ENCODE data around the gene HEMK1. TPM values are rescaled to one million over a fixed set of nuclear protein-coding genes. Genes with fewer than 3 reads are reported as not detected.

Gene HEMK1
- total and polyA plus RNA-seq, 2 of the 8 experiments (the other 6 are each of a cell fraction or from before 2014, with no cell fraction given) = 9.7 to 10.6 TPM

GRCh38 chr3:50554553-50554952 lies 14.8 kb upstream of the HEMK1 start:
- FAIRE-seq = no peak
- Histone ChIP-seq H2BK5ac (ENCODE audit: low read depth, low read length) (no peak overlapping the region), H3K4me1 (replicated peaks in 1 of 4; ENCODE audit: control insufficient read depth in 3 of 4, insufficient read depth in 4 of 4, low read length in 3 of 4) (peaks cover 0 to 3% (median 2%) of the 10 kb centered on the region in 4 experiments; a peak in 4 of 7 replicates), H3K56ac (replicated peaks; ENCODE audit: insufficient read length, low read depth, low read length) (no peak overlapping the region), H3K27me3 (replicated peaks in 1 of 4; ENCODE audit: control insufficient read depth in 3 of 4, extremely low read depth in 1 of 4, insufficient read depth in 3 of 4, low read length in 3 of 4) (peaks cover 0 to 3% (median 0%) of the 10 kb centered on the region in 4 experiments; a peak in 3 of 7 replicates), H3K9me3 (ENCODE audit: insufficient read depth in 2 of 2, low read depth in 1 of 2, low read length in 1 of 2) (no peaks in the 10 kb centered on the region), H3K9ac (replicated peaks in 1 of 4; ENCODE audit: extremely low read depth in 1 of 4, low read depth in 3 of 4, low read length in 3 of 4) (no peak overlapping the region), H2AFZ (ENCODE audit: low read length) (no peak overlapping the region), H3K14ac (ENCODE audit: insufficient read length) (no peak overlapping the region), H3K23me2 (ENCODE audit: low read depth, low read length) (no peaks in the 10 kb centered on the region), H4K91ac (replicated peaks; ENCODE audit: insufficient read length, low read length) (no peak overlapping the region), H2BK20ac (ENCODE audit: low read length) (no peak overlapping the region), H3K4ac (replicated peaks; ENCODE audit: insufficient read length, low read depth, low read length) (no peak overlapping the region), H4K20me1 (replicated peaks in 1 of 2; ENCODE audit: control insufficient read depth in 1 of 2, insufficient read depth in 2 of 2, low read length in 2 of 2) (no peaks in the 10 kb centered on the region), H4K5ac (ENCODE audit: insufficient read length, low read depth, low read length) (no peak overlapping the region), H2BK120ac (replicated peaks; ENCODE audit: low read depth, low read length) (no peak overlapping the region), H2BK15ac (ENCODE audit: low read length) (peak overlapping the region; percentile 31; the same call in 1 of the 2 replicates), H3K79me2 (ENCODE audit: control insufficient read depth in 1 of 2, insufficient read depth in 2 of 2, low read length in 2 of 2) (no peaks in the 10 kb centered on the region), H3K18ac (ENCODE audit: extremely low read depth, low read length) (no peak overlapping the region), H2AK5ac (ENCODE audit: low read depth, low read length) (no peak overlapping the region), H3K36me3 (ENCODE audit: control insufficient read depth in 2 of 4, insufficient read depth in 4 of 4, low read length in 3 of 4) (no peaks in the 10 kb centered on the region), H3K27ac (ENCODE audit: low read depth, low read length) (no peak overlapping the region), H3K23ac (ENCODE audit: insufficient read length) (no peak overlapping the region), H2BK12ac (ENCODE audit: low read depth, low read length) (no peak overlapping the region), H3K4me3 (ENCODE audit: extremely low read depth in 1 of 4, insufficient read depth in 2 of 4, low read depth in 3 of 4, low read length in 4 of 4) (no peak overlapping the region), H3K79me1 (ENCODE audit: low read depth, low read length) (no peaks in the 10 kb centered on the region), H3K4me2 (ENCODE audit: insufficient read depth in 1 of 2, low read depth in 2 of 2, low read length in 2 of 2) (no peak overlapping the region), H4K8ac (ENCODE audit: extremely low read depth, insufficient read depth, low read length) (no peak overlapping the region)
- ChIA-PET CTCF (ENCODE audit: partially characterized antibody) (interaction anchor here (0.9 to 46.5 kb wide), 12 partner anchors 15 to 835 kb away, joined by 3 to 863 read pairs (median 4); partner anchors contain the start of genes CISH, MAPKAPK3, NPRL2 and RASSF1), POLR2A (ENCODE audit: partially characterized antibody) (no interaction called here)
- DNase-seq (ENCODE audit: low read depth in 1 of 2, low spot score in 2 of 2) = no peak
- 79% methylated on average over 5 of the region's 5 CpGs; no CpG with 5 or more reads in 1 of the 2 experiments for WGBS, 2 experiments (ENCODE audit: extremely low coverage in 1 of 2, insufficient coverage in 1 of 2, insufficient read length in 1 of 2, insufficient replicate concordance in 2 of 2, low coverage in 1 of 2, low lambda C conversion rate in 2 of 2, missing lambda C conversion rate in 1 of 2)
- no peak for TF ChIP-seq YY1 (IDR thresholded peaks at IDR 0.05; ENCODE audit: low read depth, low read length)
- no peak for TF ChIP-seq JUND (IDR thresholded peaks at IDR 0.05; ENCODE audit: low read length)
- TF ChIP-seq USF2 (IDR thresholded peaks at IDR 0.05; ENCODE audit: low read length) = no peak
- TF ChIP-seq CHD2 (IDR thresholded peaks at IDR 0.05; ENCODE audit: low read length) = no peak
- no peak for TF ChIP-seq E2F6 (IDR thresholded peaks at IDR 0.05)
- no peak for TF ChIP-seq CHD1 (IDR thresholded peaks at IDR 0.05; ENCODE audit: low read depth, low read length)
- TF ChIP-seq PHF8 (conservative IDR thresholded peaks at IDR 0.05; ENCODE audit: low read depth, low read length) = no peak
- no peak for TF ChIP-seq POU5F1 (IDR thresholded peaks at IDR 0.05; ENCODE audit: low read depth, low read length)
- no peak for TF ChIP-seq ASH2L (IDR thresholded peaks at IDR 0.05; ENCODE audit: low read length)
- TF ChIP-seq NRF1 (IDR thresholded peaks at IDR 0.05; ENCODE audit: low read depth, low read length) = no peak
- TF ChIP-seq ZNF274 (IDR thresholded peaks at IDR 0.05; ENCODE audit: borderline replicate concordance, extremely low read depth, low read length) = no peak
- no peak for TF ChIP-seq BRCA1 (IDR thresholded peaks at IDR 0.05; ENCODE audit: low read depth, low read length)
- TF ChIP-seq KDM4A (IDR thresholded peaks at IDR 0.05; ENCODE audit: low read depth, low read length, severe bottlenecking) = no peak
